ENCODE results near the gene CLUH.

Gene CLUH

GRCh38 chr17:2704890-2705248, 6.7 kb downstream of the CLUH start:
- H3F3A ChIP-seq (ENCODE audit: low read depth), result no peaks in the 10 kb centered on the region
- no peaks in the 10 kb centered on the region for H3K27me3 ChIP-seq (ENCODE audit: insufficient read depth, low read length, poor library complexity, severe bottlenecking)
- H3K36me3 ChIP-seq (ENCODE audit: insufficient read depth, low read length), result peaks cover 31% of the 10 kb centered on the region; the same call in 1 of the 2 replicates
- no peaks in the 10 kb centered on the region for H3K9me2 ChIP-seq (replicated peaks; ENCODE audit: low read depth, low read length)
- H3K9me3 ChIP-seq (ENCODE audit: insufficient read depth, low read depth, low read length), result no peaks in the 10 kb centered on the region
- H3K4me2 ChIP-seq (ENCODE audit: low read depth, low read length, poor library complexity, severe bottlenecking), result no peak overlapping the region
- peaks cover 33% of the 10 kb centered on the region for H4K20me1 ChIP-seq (ENCODE audit: insufficient read depth, low read length, poor library complexity, severe bottlenecking)
- no peak for TF ChIP-seq EZH2phosphoT487 (IDR thresholded peaks at IDR 0.05; ENCODE audit: borderline replicate concordance)
- TF ChIP-seq, protein P1, sequence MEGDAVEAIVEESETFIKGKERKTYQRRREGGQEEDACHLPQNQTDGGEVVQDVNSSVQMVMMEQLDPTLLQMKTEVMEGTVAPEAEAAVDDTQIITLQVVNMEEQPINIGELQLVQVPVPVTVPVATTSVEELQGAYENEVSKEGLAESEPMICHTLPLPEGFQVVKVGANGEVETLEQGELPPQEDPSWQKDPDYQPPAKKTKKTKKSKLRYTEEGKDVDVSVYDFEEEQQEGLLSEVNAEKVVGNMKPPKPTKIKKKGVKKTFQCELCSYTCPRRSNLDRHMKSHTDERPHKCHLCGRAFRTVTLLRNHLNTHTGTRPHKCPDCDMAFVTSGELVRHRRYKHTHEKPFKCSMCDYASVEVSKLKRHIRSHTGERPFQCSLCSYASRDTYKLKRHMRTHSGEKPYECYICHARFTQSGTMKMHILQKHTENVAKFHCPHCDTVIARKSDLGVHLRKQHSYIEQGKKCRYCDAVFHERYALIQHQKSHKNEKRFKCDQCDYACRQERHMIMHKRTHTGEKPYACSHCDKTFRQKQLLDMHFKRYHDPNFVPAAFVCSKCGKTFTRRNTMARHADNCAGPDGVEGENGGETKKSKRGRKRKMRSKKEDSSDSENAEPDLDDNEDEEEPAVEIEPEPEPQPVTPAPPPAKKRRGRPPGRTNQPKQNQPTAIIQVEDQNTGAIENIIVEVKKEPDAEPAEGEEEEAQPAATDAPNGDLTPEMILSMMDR (conservative IDR thresholded peaks at IDR 0.05; ENCODE audit: low read length), result no peak
- H3K4me3 ChIP-seq (ENCODE audit: low read length, poor library complexity, severe bottlenecking), result no peak overlapping the region
- no peak overlapping the region for H2AFZ ChIP-seq (ENCODE audit: low read length)
- H3K4me1 ChIP-seq (ENCODE audit: insufficient read depth, low read length, poor library complexity, severe bottlenecking), result peaks cover 16% of the 10 kb centered on the region
- H3K79me2 ChIP-seq (ENCODE audit: insufficient read depth, low read length), result peaks cover 53% of the 10 kb centered on the region
- no peak overlapping the region for H3K9ac ChIP-seq (ENCODE audit: low read depth, low read length, poor library complexity, severe bottlenecking)

GRCh38 chr17:2704031-2704889, 7.3 kb downstream of the CLUH start:
- H3K27me3 ChIP-seq (ENCODE audit: insufficient read depth, low read length, poor library complexity, severe bottlenecking), result no peaks in the 10 kb centered on the region
- no peaks in the 10 kb centered on the region for H3K9me3 ChIP-seq (ENCODE audit: insufficient read depth, low read depth, low read length)
- H3K36me3 ChIP-seq (ENCODE audit: insufficient read depth, low read length), result peaks cover 33% of the 10 kb centered on the region; the same call in 1 of the 2 replicates
- H3K9ac ChIP-seq (ENCODE audit: low read depth, low read length, poor library complexity, severe bottlenecking), result no peak overlapping the region
- H3K4me3 ChIP-seq (ENCODE audit: low read length, poor library complexity, severe bottlenecking), result no peak overlapping the region
- peaks cover 27% of the 10 kb centered on the region for H4K20me1 ChIP-seq (ENCODE audit: insufficient read depth, low read length, poor library complexity, severe bottlenecking)
- H3K79me2 ChIP-seq (ENCODE audit: insufficient read depth, low read length), result peaks cover 47% of the 10 kb centered on the region
- H3K4me2 ChIP-seq (ENCODE audit: low read depth, low read length, poor library complexity, severe bottlenecking), result no peak overlapping the region
- H3K9me2 ChIP-seq (replicated peaks; ENCODE audit: low read depth, low read length), result no peaks in the 10 kb centered on the region
- H3F3A ChIP-seq (ENCODE audit: low read depth), result no peaks in the 10 kb centered on the region
- H3K4me1 ChIP-seq (ENCODE audit: insufficient read depth, low read length, poor library complexity, severe bottlenecking), result peaks cover 10% of the 10 kb centered on the region
- TF ChIP-seq, protein P1 (conservative IDR thresholded peaks at IDR 0.05; ENCODE audit: low read length), result no peak
- TF ChIP-seq EZH2phosphoT487 (IDR thresholded peaks at IDR 0.05; ENCODE audit: borderline replicate concordance), result no peak
- H2AFZ ChIP-seq (ENCODE audit: low read length), result no peak overlapping the region

DNA sequence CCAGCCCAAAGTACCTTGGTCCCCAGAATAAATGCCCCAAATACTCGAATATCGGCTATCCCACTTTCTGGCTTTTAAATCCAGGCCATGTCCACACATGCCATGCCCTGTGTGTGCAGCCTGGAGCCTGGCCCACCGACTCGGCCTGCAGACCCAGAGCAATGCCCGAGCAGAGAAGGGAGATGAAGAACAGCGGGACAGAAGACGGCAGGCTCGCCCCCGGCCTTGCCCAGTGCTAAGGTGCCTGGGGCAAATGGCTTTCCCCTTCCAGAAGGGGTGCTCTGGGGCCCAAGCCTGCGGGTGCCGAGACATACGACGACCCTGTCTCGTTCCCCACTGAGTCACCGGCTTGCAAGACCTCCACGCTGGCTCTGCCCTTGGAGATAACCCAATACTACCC, 8.0 kb downstream of the CLUH start:
- no peaks in the 10 kb centered on the region for H3F3A ChIP-seq (ENCODE audit: low read depth)
- H3K4me2 ChIP-seq (ENCODE audit: low read depth, low read length, poor library complexity, severe bottlenecking), result no peak overlapping the region
- H3K79me2 ChIP-seq (ENCODE audit: insufficient read depth, low read length), result peaks cover 41% of the 10 kb centered on the region
- H3K4me3 ChIP-seq (ENCODE audit: low read length, poor library complexity, severe bottlenecking), result no peak overlapping the region
- no peak for TF ChIP-seq EZH2phosphoT487 (IDR thresholded peaks at IDR 0.05; ENCODE audit: borderline replicate concordance)
- TF ChIP-seq, protein P1 (conservative IDR thresholded peaks at IDR 0.05; ENCODE audit: low read length), result no peak
- H2AFZ ChIP-seq (ENCODE audit: low read length), result no peak overlapping the region
- H4K20me1 ChIP-seq (ENCODE audit: insufficient read depth, low read length, poor library complexity, severe bottlenecking), result peaks cover 21% of the 10 kb centered on the region
- H3K9me3 ChIP-seq (ENCODE audit: insufficient read depth, low read depth, low read length), result no peaks in the 10 kb centered on the region
- peaks cover 10% of the 10 kb centered on the region for H3K4me1 ChIP-seq (ENCODE audit: insufficient read depth, low read length, poor library complexity, severe bottlenecking)
- peaks cover 37% of the 10 kb centered on the region; the same call in 1 of the 2 replicates for H3K36me3 ChIP-seq (ENCODE audit: insufficient read depth, low read length)
- no peak overlapping the region for H3K9ac ChIP-seq (ENCODE audit: low read depth, low read length, poor library complexity, severe bottlenecking)
- H3K27me3 ChIP-seq (ENCODE audit: insufficient read depth, low read length, poor library complexity, severe bottlenecking), result no peaks in the 10 kb centered on the region
- H3K9me2 ChIP-seq (replicated peaks; ENCODE audit: low read depth, low read length), result no peaks in the 10 kb centered on the region
